Spleen (tissue), 7 donors: Measurements from ENCODE around the gene SHANK1.

Source experiments
- POLR2A ChIP-seq, 3 donors: fragments of 450-650 bp; IDR thresholded peaks; one replicate each; pipeline ENCODE4 v1.5.1; 2017; ENCODE audit warnings: antibody characterized with exemption in 3 of 3, mild to moderate bottlenecking in 1 of 3
- TF ChIP-seq, protein P1 (sequence below), 11 experiments: fragments of 200-600 bp in 7 of 11; fragments of 450-650 bp in 4 of 11; sonication (generic) in 4 of 11; IDR thresholded peaks in 8 of 11; conservative IDR thresholded peaks in 3 of 11; 1 replicate in 7 of 11; 2 replicates in 4 of 11; pipeline versions ENCODE4 v1.4.0 to v1.8.0; 2016 to 2021; ENCODE audit warnings: antibody characterized with exemption in 11 of 11, inconsistent platforms in 4 of 11, mild to moderate bottlenecking in 1 of 11
- donor health status: DM: no; HTN: no; CAD: no; lungs with moderate emphysema.
- donor health status: DM: no; HTN: no; CAD: no.
- donor health status: DM: no; HTN: no; CAD: no.

DNA sequence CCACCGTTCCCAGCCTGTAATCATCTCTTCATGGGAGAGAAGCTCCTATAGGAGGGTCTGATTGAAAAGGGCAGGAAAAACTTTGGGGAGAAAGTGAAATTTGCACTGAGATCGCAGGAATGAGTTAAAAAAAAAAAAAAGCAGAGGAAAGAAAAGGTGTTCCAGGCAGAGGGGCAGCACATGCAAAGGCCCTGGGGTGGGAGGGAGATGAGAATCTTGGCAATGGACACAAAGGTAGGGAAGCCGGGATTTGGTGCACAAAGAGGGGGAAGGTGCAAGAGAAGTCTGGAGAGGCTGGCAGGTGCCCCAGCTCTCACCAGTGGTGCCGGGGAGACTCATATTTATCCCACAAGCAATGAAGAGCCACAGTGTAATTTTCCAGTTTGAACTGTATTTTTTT is 34.3 kb upstream of the SHANK1 start:
- TF ChIP-seq, protein P1, sequence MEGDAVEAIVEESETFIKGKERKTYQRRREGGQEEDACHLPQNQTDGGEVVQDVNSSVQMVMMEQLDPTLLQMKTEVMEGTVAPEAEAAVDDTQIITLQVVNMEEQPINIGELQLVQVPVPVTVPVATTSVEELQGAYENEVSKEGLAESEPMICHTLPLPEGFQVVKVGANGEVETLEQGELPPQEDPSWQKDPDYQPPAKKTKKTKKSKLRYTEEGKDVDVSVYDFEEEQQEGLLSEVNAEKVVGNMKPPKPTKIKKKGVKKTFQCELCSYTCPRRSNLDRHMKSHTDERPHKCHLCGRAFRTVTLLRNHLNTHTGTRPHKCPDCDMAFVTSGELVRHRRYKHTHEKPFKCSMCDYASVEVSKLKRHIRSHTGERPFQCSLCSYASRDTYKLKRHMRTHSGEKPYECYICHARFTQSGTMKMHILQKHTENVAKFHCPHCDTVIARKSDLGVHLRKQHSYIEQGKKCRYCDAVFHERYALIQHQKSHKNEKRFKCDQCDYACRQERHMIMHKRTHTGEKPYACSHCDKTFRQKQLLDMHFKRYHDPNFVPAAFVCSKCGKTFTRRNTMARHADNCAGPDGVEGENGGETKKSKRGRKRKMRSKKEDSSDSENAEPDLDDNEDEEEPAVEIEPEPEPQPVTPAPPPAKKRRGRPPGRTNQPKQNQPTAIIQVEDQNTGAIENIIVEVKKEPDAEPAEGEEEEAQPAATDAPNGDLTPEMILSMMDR (IDR thresholded peaks at IDR 0.05 in 8 of 11, conservative IDR thresholded peaks at IDR 0.05 in 3 of 11): no peak
- no peak for TF ChIP-seq POLR2A (IDR thresholded peaks at IDR 0.05)
